NCI-H82 (cell line): Measurements from ENCODE around the gene SOAT1.
"Not testable (repeated sequence)": the region's sequence is repeated elsewhere in the genome, so short reads cannot be mapped to it uniquely, and the experiment has no call there.

Source experiments
- DNase-seq: peaks from one replicate; lab custom pipeline; 2025; lab: John Stamatoyannopoulos, UW

Gene SOAT1

DNA sequence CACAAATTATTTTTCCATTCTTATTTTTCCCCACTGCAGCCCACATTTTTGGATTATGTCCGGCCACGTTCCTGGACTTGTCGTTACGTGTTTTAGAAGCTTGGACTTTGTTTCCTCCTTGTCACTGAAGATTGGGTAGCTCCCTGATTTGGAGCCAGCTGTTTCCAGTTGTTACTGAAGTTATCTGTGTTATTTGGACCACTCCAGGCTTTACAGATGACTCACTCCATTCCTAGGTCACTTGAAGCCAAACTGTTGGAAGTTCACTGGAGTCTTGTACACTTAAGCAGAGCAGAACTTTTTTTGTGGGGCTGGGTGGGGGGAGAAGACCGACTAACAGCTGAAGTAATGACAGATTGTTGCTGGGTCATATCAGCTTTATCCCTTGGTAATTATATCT is 59.9 kb downstream of the SOAT1 start:
- no peak for DNase-seq

DNA sequence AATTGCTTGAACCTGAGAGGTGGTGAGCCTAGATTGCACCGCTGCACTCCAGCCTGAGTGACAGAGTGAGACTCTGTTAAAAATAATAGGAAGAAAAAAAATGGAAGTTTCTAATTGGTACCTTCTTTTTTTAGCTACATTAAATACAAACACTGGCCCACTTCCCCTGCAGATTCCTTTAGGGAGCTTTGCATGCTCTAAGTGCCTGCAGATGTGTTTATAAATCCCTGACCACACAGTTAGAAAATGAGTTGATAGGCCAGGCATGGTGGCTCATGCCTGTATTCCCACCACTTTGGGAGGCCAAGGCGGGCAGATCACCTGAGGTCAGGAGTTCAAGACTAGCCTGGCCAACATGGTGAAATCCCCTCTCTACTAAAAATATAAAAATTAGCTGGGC is 68.0 kb downstream of the SOAT1 start:
- DNase-seq = not testable (repeated sequence)

DNA sequence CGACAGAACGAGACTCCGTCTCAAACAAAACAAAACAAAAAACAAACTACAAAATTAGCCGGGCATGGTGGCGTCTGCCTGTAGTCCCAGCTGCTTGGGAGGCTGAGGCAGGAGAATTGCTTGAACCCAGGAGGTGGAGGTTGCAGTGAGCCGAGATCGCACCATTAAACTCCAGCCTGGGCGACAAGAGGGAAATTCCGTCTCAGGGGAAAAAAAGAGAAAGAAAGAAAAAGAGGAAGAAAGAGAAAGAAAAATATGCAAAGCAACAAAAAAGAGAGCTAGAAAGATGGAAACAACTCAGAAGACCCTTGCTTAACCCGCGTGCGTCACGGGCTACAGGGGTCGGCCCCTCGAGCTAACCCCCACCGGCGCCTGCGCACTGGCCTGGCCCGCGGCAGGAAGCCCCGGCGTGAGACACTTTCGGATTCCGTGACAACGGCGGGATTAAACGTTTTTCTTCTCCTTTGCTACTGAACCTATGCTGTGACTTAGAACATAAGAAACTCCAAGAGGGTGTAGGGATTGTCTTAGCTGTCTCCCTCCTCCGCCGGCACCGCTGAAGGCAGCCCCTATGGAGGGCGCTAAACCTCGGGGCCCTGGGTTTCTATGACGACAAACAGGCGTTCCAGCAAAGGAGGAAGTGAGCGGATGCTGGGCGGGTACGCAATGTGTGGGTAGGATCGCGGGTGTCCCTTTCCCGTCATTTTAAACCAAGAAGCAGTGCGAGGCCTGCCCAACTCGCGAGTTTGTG is 71.9 kb downstream of the SOAT1 start, which contains the start of gene AXDND1:
TSS of gene AXDND1 (plus strand) at position 630 of the 751 bp plus-strand sequence. CDS start 539 bp downstream, outside the sequence.
- DNase-seq = peak; percentile 93

DNA sequence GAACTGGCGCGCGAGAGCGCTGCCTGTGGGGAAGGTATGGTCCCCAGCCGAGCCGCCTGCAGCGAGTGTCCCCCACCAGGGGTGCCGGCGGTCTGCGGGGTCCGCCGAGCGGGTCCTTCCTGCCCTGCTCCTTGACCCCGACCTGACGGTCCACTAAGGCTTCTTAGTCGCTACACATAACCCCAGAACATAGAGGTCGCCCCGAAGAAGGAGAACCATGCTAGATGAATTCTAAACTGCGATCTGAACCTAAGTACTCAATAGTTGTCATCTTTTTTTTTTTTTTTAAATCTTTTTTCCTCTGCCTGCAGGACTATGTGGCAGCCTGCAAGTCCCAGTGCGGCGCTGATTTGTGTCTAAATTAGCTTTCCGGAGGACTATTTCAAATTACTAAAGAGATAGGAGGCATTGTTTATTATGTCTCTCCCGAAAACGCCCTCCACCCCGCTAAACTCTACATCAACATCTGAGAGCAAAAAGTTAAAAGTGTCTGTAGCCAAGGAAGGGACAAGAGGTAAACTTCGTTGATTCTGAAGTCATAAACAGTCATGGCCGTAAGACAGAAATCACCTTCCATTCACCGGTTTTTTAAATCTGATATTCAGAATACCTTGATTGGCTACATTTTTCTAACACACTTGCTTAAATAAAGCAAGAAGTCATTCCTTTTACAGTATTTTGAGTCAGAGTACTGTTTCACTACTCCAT is 72.7 kb downstream of the SOAT1 start:
- DNase-seq = no peak

DNA sequence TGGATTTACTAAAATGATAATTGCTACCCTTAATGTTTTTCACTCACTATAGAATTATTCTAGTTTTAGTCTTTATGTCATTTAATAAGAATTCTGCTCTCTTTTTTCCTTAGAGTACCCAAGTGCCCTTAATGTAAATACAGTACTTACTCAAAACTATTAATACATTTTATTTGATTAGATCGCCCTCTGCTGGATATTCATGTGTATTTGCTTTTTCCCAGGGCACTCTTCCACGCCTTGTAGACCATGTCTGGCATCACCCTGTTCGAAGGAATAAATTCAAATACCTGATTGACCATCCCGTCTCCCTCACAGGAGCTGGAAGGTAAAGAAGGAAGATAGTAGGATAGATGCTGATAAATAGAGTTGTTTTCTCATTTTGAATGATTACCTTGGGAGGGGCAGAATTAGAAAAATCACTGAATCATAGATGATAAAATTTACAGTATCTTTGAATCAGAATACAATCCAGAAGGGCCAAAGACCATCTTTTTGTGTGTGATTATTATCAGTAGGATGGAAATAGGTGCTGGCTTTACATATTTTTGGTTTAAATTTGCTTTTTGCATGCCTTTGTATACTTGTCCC is 76.2 kb downstream of the SOAT1 start:
- peak; percentile 91 for DNase-seq

DNA sequence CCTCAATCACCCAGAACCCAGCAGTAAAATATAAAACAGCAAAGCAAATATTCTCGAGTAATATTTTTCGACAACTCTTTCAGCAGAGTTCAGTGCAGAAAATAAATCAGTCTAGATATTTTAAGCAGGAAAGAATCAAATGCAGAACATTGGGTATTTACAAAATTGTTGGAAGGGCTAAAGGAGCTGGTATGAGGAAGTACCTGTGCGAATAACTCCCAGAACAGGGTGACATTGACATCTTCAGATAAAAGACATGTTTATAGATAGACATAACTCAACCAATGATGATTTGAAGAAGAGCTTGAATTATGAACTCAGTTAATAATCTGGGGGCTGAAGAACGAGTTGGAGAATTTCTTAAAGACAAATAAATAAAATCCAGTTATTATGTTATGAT is 78.6 kb downstream of the SOAT1 start:
- no peak for DNase-seq

DNA sequence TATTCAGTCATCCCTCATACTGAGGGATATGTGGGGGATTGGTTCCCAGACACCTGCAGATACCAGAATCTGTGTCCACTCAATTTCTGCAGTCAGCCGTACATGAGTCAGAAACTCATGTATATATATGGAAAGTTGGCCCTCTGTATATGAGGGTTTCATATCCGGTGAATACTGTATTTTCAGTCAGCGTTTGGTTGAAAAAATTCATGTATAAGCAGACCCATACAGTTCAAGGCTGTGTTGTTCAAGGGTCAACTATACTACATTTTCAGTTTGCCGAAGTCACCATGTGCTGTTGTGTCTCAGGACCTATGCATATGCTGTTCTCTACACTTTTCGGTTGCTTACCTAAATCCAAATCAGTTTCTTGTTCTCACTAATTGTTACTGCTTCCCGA is 82.6 kb downstream of the SOAT1 start:
- DNase-seq = no peak

DNA sequence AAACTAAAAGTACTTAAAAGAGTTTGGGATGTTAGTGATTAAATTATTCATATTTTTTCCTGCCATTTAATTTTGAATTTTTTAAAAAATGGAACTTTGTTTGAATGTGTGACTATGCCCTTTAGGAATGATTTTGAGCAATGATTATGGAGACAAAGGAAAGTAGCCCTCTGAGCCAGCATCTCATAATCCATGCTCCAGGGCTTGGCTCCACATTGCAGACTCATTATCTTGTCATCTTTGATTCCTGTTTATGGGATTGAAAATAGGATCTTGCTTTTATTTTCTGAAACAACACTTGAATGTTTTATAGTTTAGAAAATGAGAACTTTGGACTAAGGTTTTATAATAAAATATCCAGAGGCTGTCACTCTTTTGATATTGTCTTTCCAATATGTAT is 86.7 kb downstream of the SOAT1 start:
- DNase-seq = no peak

DNA sequence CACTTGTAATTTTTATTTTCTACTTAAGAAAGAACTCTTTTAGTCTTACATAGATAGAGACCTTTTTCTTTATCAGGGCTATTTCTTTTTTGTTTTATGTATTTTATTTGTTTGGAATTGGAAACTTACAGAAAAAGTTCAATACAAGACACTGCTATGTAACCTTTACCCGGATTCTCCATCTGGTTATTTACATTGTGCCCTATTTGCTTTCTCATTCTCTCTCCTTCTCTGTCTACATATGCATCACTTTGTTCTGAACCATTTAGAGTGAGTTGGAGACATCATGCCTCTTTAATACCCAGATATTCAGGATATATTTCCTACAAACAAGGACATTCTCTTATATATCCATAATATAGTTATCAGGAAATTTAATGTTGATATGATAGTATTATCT is 90.4 kb downstream of the SOAT1 start:
- DNase-seq = no peak

DNA sequence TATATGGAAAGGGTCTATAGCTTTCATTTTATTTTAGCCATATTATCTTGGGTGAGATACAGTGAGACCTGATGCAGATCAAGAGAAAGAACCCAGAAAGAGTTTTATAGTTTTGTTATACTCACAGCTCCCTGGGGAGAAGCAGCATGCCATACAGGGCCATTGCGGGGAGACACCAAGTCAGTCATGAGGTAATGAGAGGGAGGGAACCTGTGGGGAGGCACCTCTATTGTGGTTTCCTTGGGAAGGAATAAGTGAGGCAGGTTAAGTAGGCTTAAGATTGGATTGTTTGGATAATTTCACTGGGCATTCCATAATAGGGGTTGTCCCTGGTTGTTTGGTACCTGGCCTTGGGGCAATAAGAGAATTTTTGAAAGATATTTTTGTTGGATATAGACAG is 91.9 kb downstream of the SOAT1 start:
- DNase-seq = no peak

DNA sequence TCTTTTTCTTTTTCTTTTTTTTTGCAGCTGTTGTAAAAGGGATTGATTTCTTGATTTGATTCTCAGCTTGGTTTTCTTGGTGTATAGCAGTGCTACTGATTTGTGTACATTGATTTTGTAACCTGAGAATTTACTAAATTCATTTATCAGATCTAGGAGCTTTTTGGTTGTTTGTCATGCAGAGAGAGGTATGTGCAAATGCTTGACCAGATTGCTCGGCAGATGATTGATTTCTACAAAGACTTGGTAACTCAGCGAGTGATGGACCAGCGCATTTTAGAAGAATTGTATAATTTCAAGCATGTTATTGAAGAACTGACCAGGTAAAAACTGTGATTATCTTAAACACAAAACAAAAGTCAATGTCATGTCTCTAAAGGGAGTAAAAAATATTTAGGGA is 100.1 kb downstream of the SOAT1 start:
- no peak for DNase-seq

DNA sequence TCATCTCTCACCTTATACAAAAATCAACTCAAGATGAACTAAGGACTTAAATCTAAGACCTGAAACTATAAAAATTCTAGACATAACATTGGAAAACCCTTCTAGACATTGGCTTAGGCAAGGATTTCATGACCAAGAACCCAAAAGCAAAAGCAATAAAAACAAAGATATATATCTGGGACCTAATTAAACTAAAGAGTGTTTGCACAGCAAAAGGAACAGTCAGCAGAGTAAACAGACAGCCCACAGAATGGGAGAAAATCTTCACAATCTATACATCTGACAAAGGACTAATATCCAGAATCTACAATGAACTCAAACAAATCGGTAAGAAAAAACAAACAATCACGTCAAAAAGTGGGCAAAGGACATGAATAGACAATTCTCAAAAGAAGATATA is 105.8 kb downstream of the SOAT1 start:
- DNase-seq = not testable (repeated sequence)
